Progenitor cell of endocrine pancreas (in vitro differentiated cells): Measurements from ENCODE around the gene KLHL22. TPM values are rescaled to one million over a fixed set of nuclear protein-coding genes. Genes with fewer than 3 reads are reported as not detected.

Source experiments
- DNase-seq: peaks from one replicate; pipeline ENCODE4 v3.0.0; 2021; ENCODE audit warnings: low spot score; ENCODE audit not compliant: unreplicated experiment
- H3K27ac Mint-ChIP-seq: 2 replicates; pipeline ENCODE4 v1.8.0; 2021; ENCODE audit warnings: mild to moderate bottlenecking, moderate library complexity, mixed read lengths
- H3K27me3 Mint-ChIP-seq: 2 replicates; pipeline ENCODE4 v1.8.0; 2021; ENCODE audit warnings: mixed read lengths
- H3K36me3 Mint-ChIP-seq: 2 replicates; pipeline ENCODE4 v1.8.0; 2022; ENCODE audit warnings: mixed read lengths; ENCODE audit not compliant: insufficient read depth
- H3K4me1 Mint-ChIP-seq: 2 replicates; pipeline ENCODE4 v1.8.0; 2021; ENCODE audit warnings: low read depth, mixed read lengths
- H3K4me3 Mint-ChIP-seq: 2 replicates; pipeline ENCODE4 v1.8.0; 2021; ENCODE audit warnings: low read depth, mild to moderate bottlenecking, moderate library complexity, mixed read lengths
- H3K9me3 Mint-ChIP-seq: 2 replicates; pipeline ENCODE4 v1.8.0; 2021; ENCODE audit warnings: low read depth, mixed read lengths
- total RNA-seq: library from RNA; stranded (reverse); gene quantifications from 2 replicates; pipeline ENCODE4 v1.2.1, GENCODE V29; 2021
- TF ChIP-seq, protein P1 (sequence below): fragments of 200-600 bp; sonication (generic); IDR thresholded peaks from one replicate; pipeline ENCODE4 v1.5.0; 2021; ENCODE audit warnings: antibody characterized with exemption, mild to moderate bottlenecking; ENCODE audit not compliant: unreplicated experiment

The KLHL22 gene
- total RNA-seq, 1 donor from 2014 or later: 47.3 TPM

DNA sequence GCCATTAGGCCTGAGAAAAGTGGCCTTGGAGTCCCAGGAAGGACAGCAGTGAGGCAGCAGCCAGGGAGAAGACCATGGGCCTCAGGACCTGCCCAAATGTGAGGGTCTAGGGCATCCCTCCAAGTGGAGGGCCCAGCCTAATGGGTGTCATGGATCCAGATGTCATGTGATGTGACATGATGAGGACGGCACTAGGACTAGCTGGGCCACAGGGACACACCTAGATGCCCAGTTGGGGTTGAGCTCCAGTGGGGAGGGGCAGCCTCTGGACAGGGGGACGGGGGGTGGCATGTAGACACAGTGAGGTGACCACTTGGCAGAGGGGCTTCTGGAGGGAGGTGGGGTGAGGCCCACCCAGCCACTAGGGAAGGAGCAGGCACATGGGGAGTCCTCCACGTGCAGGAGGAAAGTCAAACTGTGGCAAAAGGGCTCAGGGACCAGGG, 63.3 kb downstream of the KLHL22 start:
- Mint-ChIP-seq H3K27ac (no peak overlapping the region), H3K36me3 (peaks cover 12% of the 10 kb centered on the region), H3K9me3 (no peaks in the 10 kb centered on the region), H3K4me1 (peaks cover 5% of the 10 kb centered on the region), H3K4me3 (no peak overlapping the region), H3K27me3 (peaks cover 54% of the 10 kb centered on the region)
- no peak for DNase-seq
- TF ChIP-seq, protein P1, sequence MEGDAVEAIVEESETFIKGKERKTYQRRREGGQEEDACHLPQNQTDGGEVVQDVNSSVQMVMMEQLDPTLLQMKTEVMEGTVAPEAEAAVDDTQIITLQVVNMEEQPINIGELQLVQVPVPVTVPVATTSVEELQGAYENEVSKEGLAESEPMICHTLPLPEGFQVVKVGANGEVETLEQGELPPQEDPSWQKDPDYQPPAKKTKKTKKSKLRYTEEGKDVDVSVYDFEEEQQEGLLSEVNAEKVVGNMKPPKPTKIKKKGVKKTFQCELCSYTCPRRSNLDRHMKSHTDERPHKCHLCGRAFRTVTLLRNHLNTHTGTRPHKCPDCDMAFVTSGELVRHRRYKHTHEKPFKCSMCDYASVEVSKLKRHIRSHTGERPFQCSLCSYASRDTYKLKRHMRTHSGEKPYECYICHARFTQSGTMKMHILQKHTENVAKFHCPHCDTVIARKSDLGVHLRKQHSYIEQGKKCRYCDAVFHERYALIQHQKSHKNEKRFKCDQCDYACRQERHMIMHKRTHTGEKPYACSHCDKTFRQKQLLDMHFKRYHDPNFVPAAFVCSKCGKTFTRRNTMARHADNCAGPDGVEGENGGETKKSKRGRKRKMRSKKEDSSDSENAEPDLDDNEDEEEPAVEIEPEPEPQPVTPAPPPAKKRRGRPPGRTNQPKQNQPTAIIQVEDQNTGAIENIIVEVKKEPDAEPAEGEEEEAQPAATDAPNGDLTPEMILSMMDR: no peak

DNA sequence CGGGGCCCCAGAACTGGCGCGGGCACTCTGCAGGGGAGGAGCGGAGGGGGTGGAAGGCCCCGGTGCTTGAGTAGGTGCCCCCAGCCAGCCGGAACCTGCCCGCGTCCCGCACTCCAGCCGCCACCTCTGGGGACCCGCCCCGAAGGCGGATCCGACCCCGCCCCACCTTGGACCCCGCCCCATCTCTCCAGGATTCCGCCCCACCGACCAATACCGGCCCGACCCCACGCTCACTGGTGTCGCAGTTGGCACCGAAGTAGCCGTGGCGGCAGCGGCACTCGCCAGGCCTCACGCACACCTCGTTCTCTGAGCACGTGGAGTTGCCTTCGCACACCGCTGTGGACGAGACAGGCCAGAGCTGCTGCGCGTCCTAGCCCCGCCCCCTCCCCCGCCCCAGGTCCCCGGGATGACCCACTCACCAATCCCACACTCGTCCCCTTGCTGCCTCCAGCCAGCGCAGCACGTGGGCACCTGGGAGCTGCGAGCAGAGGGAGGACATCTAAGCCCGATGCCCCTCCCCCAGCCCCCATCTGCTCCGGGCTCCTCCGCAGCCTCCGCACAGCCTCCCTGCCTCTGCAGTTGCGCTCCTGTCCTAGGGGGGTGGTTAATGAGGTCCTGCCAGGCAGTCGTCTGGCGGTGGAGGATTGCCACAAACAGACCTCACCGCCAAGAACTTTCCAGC, 63.9 kb downstream of the KLHL22 start:
- H3K27me3 Mint-ChIP-seq: peaks cover 49% of the 10 kb centered on the region
- TF ChIP-seq, protein P1: no peak
- H3K4me1 Mint-ChIP-seq: no peaks in the 10 kb centered on the region
- no peak for DNase-seq
- peak overlapping the region; percentile 51 for H3K4me3 Mint-ChIP-seq
- no peak overlapping the region for H3K27ac Mint-ChIP-seq
- H3K36me3 Mint-ChIP-seq: peaks cover 16% of the 10 kb centered on the region
- H3K9me3 Mint-ChIP-seq: no peaks in the 10 kb centered on the region

DNA sequence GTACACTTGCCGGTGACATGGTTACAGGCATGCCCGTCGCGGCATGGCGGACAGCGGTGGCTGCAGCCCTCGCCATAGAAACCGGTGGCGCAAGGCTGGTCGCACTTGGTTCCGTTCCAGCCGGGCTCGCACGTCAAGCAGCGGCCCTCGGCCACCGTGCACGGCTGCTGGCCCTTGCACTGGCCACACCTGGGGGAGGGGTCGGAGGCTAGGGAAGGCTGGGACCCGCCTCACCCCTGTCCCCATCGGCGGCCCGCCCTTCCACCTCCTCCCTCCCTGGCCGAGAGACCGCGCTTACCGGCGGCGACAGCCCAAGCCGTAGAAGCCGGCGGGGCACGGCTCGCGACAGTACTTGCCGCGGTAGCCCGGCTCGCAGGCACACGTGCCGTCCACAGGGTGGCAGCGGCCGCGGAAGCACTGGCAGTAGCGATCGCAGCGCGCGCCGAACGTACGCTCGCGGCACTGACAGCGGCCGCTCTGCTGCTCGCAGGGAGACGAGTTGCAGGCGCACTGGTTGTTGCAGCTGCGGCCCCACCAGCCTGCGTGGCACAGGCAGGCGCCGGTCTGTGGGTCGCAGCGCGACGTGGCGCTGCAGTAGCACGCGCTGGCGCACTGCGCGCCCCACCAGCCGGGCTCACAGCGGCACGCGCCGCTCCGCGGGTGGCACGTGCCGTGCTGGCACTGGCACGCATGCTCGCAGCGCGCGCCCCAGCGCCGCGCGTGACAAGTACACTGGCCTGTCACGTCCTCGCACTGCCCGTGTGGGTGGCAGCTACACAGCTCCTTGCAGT, 64.7 kb downstream of the KLHL22 start:
- Mint-ChIP-seq H3K27me3 (peaks cover 48% of the 10 kb centered on the region), H3K4me1 (no peaks in the 10 kb centered on the region), H3K36me3 (peaks cover 16% of the 10 kb centered on the region), H3K9me3 (no peaks in the 10 kb centered on the region), H3K4me3 (peak overlapping the region; percentile 57), H3K27ac (no peak overlapping the region)
- TF ChIP-seq, protein P1: peak; percentile 64
- peak; percentile 58 for DNase-seq

DNA sequence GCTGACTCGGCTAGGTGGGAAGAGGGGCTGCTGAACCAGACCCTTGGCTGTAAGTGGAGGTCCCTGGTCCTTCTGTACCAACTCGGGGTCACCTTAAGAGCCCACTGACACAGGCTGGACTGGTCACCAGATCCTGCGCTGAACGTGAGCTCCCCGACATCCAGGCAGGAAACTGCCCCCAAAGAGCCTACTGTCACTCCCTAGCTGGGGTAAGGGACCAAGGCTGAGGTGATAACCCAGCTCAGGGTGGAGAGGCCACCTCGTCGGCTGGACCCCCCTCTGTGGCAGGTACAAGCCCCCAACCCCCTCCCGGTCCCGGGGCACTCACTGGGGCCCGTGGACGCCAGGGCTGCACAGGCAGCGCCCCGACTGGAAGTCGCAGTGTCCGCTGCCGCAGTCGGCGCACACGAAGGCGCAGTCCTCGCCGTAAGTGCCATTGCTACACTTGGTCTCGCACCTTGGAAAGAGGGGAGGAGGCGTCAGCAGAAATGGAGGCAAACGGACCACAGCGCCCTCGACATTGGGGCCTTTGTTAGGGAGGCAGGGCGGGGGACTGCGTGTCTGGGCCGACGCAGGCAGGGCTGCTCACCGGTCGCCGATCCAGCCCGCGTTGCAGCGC, 65.4 kb downstream of the KLHL22 start:
- DNase-seq: no peak
- Mint-ChIP-seq H3K27me3 (peaks cover 41% of the 10 kb centered on the region), H3K4me1 (no peaks in the 10 kb centered on the region), H3K4me3 (no peak overlapping the region), H3K9me3 (no peaks in the 10 kb centered on the region), H3K27ac (no peak overlapping the region), H3K36me3 (peaks cover 16% of the 10 kb centered on the region)
- TF ChIP-seq, protein P1: no peak
